GM21723 (cell line): ENCODE data around the gene KCNT1.

Experiments
- ATAC-seq: cut with Tn5 transposase; IDR thresholded peaks from one replicate; pipeline ENCODE4 v1.9.1; 2021; ENCODE audit warnings: mild to moderate bottlenecking, moderate library complexity; ENCODE audit not compliant: unreplicated experiment

KCNT1 gene

DNA sequence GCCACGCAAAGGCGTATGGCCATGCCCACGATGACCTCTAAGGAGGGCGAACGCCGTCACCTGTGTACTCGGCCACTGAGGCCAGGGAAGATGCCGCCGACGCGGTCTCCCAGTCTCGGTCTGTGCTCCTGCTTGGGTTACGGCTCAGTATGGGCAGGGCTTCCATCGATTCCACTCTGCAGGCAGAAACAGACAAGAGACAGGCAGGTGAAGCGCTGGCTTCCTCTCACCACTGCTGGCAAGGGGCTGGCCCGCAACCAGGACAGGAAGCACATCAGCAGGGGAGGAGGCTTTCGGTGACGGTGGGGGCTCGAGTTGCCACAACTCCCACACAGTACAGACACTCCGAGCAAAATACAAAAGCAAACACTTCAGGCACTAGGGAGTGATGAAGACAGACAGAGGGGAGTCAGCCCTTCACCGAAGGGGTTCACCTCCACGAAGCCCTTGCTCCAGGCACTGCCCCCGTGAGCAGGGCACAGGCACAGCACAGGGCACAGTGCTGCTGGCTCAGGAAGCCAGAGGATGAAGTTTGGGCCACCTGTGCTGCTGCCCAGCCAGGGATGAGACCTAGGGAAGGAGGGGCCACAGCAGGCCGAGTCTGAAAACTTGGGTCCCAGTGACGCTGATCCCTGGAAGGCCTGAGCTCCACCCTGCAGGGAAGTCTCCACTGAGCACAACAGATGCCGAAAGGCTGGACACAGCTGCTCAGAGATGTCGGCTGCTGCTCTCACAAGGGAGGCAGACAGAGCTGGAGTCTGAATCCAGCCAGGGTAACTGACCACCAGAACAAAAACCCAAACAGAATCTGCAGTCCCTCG lies 114.1 kb downstream of the KCNT1 start:
- no peak for ATAC-seq

DNA sequence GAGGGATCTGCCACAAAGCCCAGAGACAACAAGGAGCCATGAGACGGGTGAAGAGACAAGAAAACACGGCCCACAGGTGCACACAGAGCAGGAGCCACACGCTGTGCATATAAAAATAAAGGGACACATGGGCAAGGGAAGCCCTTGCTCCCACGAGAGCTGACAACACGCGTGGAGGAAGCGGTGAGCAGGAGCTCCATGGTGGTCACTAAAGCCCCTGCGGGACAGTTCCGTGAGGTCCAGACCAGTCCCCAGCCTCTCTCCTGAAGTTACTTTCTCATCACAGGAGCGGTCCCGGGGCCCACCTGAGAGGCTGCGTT lies 114.6 kb downstream of the KCNT1 start:
- ATAC-seq, result no peak

GRCh38 chr9:135817951-135818717 lies 116.1 kb downstream of the KCNT1 start:
- ATAC-seq, result no peak

GRCh38 chr9:135818718-135819475 lies 116.9 kb downstream of the KCNT1 start:
- ATAC-seq, result no peak

DNA sequence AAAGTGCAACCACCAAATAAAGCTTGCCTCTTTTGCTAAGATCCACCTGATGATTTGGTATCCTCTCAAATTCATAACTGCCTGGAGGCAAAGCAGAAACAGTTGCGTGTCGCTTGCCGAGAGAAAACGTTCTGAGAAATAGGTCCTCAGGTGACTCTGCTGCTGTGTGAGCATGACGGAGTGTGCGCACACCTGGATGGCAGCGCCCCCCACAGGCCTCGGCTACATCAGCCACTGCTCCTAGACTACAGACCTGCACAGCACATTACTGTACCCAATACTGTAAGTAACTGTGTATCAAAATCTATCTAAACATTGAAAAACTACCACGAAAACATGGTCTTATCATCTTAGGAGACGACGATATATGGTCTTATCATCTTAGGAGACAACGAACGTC lies 117.9 kb downstream of the KCNT1 start:
- ATAC-seq, result no peak

DNA sequence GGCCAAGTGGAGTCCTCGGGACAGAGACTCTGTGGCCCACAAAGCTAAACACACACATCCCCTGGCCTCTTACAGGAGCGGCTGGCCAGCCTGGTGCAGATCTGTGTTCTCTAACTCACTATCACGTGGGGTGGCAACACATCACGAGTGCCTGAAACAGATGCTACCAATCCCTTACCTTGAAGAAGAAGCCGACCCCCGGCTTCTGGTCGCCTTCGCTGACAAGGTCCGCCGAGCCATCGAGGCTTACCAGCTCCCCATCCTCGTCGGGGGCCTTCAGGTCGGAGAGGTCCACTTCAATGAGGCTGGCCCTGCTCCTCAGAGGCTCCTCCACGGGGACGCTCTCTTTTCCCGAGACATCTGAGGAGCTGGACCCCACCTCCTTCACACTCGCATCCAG lies 118.7 kb downstream of the KCNT1 start:
- ATAC-seq, result no peak

DNA sequence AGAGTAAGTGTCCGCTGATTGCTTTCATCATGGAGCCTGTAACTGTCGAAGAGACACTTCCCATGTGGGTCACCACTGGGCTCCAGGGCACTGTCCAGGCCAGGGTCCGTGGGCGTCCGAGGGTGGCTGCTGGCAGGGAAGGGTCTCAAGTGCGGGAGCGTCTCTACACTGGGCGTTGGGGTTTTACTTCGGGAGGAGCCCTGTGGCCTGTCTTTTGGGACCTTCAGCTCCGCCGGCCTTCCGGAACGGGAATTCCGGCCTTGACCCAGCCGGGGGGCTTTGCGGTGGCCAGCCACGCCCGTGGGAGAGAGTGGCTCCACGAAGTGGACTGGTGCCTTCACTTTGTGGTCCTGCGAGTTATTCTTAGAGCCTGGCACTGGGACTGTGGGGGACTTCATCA lies 119.1 kb downstream of the KCNT1 start:
- no peak for ATAC-seq

DNA sequence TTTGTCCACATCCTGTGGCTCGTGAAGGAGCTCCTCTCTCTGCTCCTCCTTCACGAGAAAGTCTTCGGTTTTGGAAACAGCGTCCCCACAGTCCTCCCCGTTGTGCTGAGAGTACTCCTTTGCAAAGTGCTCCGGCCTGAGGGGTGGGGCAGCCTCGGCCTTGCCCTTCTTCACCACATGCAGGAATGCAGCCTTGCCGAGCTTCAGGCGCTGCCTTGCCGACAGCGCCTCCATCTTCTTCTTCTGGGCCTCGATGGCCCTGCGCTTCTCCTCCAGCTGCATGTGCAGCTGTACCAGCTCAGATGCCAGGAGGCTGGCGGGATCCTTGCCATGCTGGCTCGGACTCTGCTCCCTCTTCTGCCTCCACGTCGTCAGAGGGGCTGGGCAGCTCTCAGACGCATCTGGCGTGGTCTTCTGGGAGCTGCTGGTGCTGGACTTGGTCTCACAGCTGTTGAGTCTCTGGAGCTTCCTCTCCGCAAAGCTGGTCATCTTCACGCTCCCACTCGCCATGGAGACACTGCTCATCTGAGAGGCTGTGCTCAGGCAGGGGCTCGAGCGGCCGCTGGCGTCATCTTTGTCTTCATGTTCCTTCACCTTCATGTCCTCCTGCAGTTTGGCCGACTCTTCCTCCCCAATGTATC lies 119.9 kb downstream of the KCNT1 start:
- ATAC-seq, result no peak

DNA sequence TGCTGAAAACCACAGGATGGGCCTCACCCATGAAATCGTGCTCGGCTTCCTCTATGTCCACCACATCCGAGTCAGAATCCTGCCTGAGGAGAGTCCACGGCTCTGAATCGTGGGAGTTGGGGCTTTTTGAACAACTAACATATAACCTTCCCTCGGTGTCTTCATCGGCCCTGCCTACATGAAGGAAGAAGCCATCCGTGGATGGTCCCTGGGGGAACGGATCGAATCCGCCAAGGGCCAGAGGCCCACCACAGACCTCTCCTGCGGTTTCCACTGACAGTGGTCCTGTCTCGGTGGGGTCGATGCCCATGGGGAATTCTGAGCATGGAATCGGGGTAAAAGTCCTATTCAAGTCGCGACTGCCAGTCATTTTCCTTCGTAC lies 120.4 kb downstream of the KCNT1 start:
- ATAC-seq, result no peak

DNA sequence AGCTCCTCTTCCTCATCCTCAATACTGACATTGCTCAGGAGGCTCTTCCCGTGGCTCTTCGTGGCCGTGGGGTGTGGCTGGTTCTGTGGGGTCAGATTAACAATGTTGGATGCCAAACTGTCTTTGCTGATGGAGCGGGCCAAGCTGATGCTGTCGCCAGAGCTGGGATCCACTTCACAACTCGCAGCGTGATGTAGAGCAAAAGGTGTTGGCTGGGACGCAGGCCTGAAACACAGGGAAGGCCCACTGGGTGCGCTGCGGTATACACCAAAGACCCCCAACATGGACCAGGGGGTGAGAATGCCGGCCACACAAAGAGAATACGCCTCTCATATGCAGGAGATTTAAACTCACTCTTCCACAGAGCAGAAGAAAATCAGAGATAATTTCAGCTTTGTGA lies 121.1 kb downstream of the KCNT1 start:
- ATAC-seq, result no peak

- no peak for ATAC-seq
Observed at GRCh38 chr9:135825435-135826187, 123.6 kb downstream of the KCNT1 start.

DNA sequence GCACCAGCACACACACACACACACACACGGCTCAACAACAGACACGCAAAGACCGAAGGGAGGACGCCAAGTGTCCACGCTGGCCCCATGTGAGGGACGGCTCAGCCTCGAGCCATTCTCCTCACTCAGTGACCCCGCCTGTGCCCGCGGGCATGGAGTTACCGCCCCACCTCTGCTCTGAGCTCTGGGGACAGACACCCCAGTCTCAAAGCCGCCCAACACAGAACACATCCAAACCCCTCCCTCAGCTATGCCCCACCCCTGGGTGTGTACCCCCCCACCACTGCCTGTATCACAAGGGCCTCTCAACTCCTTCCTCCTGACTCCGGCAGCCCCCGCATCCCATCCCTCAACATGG lies 124.2 kb downstream of the KCNT1 start:
- ATAC-seq, result no peak

- no peak for ATAC-seq
Observed at GRCh38 chr9:135827301-135827700, 125.3 kb downstream of the KCNT1 start.

DNA sequence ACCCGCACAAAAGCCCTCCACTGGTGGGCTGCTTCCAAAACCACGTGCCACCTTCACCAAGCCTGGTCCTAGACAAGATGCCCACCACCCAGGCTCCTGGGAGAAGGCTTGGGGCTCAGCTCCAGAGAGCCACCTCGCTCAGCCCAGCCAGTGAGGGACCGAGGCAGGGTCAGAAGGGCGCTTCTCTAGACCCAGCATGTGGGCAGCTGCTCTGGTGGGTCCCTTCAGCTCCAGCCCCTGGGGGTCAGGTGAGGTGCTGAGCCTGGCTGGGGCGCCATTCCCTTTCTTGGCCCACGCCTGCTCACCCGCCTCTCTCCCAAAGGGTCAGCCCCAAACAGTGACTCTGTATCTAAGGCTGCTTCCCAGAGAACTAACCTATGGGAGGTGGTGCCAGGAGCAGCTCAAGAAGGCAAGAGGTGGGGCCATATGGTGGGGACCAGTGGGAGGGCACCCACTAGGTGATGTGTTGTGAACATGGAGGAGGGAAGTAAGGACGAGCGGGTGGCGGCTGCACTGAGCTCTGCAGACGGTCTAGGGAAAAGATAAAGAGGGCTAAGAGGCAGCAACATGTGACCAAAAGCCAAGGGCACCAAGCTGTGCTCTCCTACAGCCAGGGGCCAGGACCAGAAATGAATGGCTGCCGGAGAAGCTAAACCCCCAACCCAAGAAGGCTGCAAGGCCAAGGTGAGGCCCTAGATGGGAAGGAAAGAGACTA lies 126.0 kb downstream of the KCNT1 start:
- no peak for ATAC-seq

DNA sequence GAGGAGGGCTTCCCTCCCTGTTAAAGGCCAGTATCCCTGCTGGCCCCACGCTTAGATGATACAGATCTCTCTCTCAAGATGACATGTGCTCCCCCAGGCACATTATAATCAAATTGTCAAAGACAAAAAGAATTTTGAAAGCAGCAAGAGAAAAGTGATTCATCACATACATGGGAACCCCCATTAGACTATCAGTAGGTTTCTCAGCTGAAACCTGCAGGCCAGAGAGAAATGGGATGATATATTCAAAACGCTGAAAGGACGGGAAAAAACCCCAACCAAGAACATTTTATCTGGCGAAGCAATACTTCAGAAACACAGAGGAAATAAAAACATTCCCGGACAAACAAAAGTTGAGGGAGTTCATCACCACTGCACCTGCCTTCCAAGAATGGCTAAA lies 126.7 kb downstream of the KCNT1 start:
- no peak for ATAC-seq

DNA sequence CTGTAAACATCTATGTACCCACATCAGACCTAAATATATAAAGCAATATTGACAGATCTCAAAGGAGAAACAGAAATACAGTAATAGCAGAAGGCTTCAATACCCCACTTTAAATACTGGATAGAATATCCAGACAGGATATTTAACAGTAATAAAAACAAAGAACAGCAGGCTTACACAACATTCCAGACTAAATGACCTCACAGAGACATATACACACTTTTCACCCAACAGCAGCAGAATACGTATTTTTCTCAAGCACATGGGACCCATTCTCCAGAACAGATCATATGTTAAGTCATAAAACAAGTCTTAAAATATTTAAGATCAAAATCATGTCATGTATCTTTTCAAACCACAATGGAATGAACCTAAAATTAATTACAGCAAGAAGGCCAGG lies 128.5 kb downstream of the KCNT1 start:
- no peak for ATAC-seq

- no peak for ATAC-seq
Observed at GRCh38 chr9:135833864-135834263, 131.9 kb downstream of the KCNT1 start.

DNA sequence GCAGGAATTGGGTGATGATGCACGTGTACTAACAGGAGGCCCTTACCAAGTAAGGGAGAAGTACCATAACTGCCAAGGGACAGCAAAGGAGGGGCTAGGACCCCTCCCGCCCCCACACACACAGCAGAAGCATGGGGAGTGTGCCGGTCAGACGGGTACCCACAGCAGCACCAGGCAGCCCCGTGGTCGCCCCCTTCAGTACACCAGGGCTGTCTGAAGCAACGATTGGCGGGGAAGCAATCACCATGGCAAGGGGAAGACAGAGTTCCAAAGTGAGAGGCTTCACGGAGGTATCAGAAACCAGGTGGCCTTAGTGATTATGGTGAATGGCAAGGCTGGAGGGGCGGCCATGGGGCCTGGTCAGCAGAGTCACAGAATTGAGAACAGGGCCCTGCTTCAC lies 133.1 kb downstream of the KCNT1 start:
- ATAC-seq, result no peak

DNA sequence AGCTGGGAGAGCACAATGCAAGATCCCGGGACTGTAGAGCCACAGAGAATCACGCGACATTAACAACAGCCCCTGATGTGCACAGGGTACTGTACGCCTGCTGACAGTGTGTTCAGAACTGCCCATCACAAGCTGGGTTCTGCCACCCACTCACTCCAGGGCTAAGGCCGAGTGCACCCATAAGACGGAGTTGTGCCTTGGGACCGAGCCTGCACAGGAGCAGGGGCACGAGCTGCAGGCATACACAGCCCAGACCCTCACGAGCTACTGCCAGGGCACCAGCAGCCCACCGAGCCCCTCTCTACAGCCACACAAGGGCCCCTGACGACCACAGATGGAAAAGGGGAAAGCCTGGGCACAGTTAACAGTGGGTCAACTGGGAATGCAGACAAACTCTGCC lies 137.5 kb downstream of the KCNT1 start:
- no peak for ATAC-seq

DNA sequence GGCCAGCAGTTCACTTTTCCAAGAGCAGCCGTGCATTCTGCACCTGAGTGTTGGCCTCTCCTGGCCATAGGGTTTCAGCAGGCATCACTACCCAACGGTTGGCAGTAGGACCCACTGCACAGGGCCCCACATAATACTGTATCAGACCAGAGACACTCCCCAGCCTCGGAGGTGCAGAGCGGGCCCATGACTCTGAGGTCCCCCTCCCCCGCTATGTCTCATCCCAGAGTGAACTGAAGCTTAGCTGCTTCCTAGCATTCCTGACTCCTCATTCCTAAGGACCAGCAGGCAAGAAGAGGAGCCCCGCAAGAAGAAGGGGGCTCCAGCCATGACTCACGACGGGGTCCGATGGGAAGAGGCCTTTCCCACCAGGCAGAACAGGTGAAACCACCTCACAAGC lies 138.1 kb downstream of the KCNT1 start:
- no peak for ATAC-seq
